Measurements from ENCODE around the gene CDH20. TPM values are rescaled to one million over a fixed set of nuclear protein-coding genes. Genes with fewer than 3 reads are reported as not detected.
A peak's percentile ranks its signal among the peaks of the same experiment; 100 is the strongest.
"Not testable (repeated sequence)": the region's sequence is repeated elsewhere in the genome, so short reads cannot be mapped to it uniquely, and the experiment has no call there.

Gene CDH20
- total RNA-seq, 1 donor from 2014 or later = 2.8 TPM

DNA sequence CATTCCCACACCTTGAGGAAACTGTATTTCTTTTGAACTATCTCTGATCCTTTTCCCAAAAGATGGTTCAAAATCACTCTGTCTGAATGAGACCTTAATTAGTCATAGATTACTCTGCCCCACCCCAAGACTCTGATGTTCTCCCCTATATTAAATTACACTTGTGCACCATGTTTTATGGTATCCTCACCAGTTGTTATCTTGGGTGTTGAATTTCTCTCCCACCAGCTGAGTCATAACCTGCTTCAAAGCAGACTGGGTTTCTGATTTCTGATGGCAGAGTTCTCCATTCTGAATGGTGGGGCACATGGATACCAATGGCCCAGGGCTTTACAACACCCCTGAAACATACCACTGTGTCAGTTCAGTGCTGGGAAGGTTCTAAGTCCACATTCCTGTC, 15.0 kb downstream of the CDH20 start:
- DNase-seq = no peak

DNA sequence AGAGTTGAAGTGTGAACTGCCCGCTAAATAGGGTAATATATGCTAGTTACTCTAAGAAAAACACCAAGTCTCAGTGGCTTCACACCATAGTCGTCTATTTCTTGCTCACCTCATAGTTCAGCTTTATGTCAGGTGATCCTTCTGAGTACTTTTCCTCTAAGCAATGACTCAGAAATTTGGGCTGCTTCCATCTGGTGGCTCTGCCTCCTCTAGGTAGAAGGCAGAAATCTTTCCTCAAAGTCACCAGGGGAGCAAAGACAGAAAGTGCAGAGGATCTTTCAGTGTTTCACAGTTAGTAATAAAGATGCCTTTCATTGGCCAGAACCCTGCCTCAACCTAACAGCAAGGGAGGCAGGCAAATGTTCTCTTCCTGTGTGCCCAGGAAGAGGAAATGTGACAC, 17.3 kb downstream of the CDH20 start:
- DNase-seq = no peak

DNA sequence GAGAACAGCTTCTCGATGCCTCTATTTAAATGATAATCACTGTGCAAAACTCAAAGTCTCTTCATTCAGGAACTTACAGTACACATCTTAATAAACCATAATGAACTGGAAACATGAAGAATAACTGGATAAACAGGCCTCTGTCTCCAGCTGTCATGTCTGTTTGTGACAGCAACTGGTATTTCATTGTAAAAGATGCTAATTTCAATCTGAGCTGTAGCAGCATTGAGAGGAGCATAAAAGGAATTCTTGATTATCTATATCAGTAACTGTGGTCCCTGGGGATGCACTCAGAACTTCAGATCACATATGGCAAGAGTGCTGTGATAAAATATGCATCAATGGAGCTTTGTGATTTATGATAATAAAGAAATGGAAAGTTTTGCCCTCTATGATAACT, 18.8 kb downstream of the CDH20 start:
- DNase-seq = no peak

DNA sequence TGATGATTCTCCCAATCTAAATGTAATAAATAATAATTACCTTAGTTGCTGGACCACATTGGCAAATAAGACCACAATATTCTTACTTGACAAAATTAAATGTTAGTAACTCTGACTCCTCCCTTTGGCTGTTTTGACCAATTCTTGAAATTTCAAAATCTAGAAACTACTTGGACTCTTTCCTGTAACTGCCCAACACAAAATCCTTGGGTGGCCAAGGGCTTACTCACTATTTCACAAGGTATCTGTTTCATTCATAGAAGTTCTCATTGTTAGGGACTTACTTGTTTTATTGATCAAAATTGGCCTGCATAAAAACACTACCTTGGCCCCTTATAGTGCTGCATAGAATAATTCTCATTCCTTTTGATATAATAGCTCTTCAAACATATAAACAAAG, 19.4 kb downstream of the CDH20 start:
- no peak for DNase-seq

DNA sequence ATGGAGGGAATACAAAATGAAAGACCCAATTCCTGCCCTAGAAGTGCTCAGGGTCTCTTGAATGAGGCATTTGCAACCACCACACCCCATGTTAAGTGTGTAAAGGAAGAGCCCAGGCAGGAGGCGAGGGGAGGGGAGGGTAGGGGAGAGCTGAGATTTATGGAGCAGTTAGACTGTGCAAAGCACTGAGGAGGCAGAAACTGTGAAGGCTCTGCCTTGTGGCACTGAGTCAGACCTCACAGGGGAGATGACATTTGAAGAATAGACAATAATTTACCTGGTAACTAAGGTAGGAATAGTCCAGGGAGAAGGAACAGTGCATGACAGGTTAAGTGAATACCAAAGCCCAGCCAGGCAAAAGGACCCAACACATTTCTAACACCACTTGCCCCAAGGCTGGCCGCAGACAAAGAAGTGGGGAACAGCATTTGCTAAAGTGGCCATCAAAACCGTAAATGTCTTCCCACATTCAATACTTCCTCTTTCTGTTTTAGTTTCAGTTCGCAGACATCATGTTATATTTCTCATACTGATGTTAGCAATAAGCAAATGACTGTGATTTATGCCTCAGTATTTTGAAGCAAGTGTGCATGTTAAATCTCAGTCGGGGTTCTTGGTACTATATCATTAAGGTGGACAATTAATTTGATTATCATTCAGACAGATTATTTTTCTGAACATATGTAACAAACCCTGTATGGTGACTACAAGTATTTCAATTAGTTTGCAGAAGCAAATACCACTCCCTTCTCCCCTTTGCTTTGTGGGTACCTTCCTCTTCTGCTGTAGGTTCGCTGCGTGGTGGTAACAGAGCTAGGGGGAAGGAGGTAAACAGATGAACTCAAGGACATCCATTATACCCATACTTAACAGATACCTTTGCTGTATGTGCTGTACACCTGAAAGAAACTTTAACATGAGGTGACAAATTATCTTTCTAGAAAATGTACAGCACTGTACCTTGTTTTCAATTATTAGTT, 27.5 kb downstream of the CDH20 start:
- DNase-seq = no peak

DNA sequence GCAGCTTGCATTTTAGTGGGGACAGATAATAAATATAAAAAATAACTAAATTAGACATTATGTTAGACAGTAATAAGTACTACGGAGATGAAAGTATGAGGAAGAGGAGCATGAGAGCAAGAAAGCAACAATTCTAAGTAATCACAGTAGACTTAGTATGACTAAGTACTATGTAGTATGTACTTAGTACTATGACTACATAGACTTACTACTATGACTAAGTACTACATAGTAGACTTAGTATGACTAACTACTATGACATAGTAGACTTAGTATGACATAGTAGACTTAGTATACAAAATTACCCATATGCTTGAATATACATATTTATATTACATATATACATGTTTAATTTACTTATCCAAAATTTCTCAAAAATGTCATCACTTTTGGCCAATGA, 29.3 kb downstream of the CDH20 start:
- DNase-seq = no peak

DNA sequence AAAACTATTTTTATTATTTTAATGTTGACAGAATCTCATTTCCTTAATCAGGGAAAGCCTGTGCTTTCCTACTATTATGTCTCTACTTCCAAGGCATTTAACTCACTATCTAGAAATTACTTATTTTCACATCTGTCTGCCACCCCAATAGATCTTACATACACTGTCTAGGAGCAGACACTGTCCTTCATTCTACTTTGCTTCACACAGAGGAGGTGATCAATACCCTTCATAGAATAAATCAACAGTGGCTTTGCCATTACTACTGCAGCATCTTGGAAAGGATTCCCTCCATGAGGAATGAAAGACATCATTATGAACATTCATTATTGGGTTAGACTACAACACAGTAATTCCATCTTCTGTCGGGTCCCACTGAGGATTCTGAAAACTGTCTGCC, 31.7 kb downstream of the CDH20 start:
- DNase-seq = no peak

DNA sequence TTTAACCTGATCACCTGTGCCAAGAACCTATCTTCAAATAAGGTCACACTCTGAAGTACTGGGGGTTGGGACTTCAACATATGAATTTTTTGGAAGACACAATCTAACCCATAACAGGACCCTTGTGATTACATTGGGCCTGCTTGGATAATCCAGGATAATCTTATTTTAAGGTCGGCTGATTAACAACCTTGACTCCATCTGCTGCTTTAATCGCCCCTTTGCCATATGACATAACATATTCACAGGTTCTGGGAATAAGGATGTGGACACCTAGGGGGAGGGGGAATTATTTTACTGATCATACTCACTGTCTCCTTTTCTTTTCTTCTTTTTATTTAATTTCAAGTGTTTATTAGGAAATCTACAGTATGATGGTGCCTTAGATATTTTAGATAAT, 34.8 kb downstream of the CDH20 start:
- DNase-seq = no peak

DNA sequence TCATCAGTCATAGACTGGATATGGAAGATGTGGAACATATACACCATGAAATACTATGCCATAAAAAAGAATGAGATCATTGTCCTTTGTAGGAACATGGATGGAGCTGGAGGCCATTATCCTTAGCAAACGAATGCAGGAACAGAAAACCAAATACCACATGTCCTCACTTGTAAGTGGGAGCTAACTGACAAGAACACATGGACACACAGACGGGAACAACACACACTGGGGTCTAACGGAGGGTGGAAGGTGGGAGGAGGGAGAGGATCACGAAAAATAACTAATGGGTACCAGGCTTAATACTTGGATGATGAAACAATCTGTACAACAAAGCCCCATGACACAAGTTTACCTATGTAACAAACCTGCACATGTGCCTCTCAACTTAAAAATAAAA, 36.4 kb downstream of the CDH20 start:
- not testable (repeated sequence) for DNase-seq

DNA sequence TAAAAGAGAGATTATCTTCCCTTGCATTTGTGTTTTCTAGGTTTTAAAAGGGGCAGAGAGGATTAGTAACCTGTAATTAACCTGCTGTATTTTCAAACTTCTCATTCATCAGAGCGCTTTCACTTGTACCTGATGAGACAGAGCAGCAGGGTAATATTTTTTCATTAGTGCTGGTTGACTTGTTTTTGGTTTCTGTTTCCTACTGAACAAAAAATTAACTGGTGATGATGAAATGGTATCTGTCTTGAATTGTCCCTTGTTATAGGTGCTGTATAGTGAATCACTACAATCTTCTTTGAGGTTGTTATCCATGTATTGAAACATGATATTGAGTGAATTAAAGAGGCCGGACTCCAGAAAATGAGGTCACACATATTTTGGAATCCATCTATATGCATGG, 37.9 kb downstream of the CDH20 start:
- no peak for DNase-seq

DNA sequence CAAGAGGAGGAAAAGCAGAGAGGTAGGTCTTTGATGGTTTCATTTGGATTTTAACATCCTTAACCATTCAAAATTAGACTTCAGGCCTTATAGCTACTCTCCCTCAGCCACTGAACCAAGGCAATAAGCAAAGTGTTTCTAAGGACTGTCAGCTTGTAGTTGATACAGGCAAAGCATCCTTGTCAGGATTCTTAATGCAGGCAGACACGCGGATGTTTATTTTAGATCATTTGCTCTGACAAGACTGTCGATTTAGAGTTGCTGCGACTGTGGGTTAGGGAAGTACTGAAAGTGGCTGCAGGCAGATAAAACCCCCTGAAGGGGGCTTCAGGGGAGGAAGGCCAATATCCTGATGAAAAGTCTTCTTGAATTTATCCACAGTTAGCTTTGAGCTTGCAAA, 46.6 kb downstream of the CDH20 start:
- DNase-seq = no peak

DNA sequence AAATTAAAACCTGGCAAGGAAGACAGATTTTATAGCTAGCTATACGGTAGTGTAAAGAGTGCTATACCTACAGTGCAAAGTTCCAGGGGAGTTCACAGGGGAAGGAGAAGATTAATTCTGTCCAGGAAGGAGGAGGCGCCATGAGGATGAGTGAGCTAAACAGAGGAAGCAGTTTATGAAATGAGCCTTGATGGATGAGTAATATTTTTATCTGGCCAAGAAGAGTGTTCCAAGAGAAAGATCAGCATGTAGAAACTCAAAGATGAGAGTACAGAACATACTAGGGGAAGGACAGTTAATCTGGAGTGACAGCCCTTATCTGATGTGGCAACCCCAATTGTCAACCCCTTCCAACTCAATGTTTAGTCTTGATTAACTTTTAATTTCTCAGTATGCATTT, 54.8 kb downstream of the CDH20 start:
- no peak for DNase-seq

DNA sequence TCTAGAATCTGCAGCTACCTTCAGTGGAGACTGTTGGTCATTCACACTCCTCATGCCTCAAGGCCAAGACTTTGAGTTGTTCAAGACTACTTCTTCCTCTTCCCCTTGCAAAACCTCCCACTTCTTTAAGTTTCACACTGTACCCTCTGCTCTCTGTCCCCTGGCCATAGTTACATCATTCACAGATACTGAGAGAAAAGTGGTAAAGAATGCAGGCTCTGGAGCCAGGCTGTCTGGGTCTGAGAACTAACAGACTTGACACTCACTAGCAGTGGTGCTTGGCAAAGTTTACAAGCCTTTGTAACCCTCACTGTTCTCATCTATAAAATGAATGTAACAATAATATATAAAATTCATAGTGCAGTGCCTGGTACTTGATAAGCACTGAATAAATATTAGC, 61.8 kb downstream of the CDH20 start:
- DNase-seq = no peak

DNA sequence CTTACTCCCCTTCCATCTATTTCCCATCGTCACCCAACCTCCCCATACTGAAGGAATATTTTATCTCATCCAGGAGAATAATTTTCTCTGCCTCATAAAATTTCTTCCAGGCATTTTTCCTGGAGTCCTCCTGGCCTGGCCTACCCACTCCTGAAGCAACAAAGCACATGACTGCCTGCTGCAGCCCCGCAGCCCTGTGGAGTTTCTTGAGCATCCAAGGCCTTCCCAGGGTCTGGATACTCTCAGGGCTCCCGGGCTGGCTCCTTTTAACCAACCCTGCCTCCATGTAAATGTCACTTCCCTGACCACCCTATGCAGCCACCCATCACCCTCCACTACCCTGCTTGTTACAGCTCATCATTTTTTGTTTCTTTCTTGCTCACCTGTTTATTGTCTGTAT, 64.0 kb downstream of the CDH20 start:
- no peak for DNase-seq

DNA sequence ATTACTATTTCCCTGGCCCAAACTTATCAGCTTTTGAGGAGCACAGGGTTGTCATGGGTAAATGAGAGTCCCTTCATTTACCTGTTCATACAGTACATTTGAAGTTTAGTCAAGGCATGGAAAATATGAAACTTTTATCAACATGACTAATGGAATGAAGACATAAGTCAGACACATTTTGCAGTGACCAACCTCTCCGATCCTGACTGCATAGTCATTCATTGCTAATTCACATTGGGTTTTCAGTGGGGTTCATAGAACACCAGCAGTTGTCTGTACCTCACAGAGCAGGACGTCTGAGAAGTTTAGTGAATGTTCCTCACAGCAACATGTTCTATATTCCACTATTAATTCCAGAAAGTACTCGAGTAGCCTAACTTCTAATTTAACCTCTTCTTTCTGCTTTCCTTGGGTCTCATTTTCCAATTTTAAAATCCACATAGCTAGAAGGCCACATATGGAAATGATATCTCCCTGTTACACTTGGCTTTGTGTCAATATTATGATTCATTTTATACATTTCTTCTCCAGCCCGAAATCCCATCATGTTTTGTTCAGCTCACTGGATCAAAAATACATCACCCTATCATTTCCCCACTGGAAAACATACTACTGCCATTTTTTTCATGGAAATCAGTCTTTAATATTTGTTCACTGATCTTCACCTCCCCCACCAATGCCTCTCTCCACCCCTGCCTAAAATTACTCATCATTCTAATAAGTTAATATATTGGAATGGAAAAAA, 65.9 kb downstream of the CDH20 start:
- DNase-seq = peak; percentile 82

DNA sequence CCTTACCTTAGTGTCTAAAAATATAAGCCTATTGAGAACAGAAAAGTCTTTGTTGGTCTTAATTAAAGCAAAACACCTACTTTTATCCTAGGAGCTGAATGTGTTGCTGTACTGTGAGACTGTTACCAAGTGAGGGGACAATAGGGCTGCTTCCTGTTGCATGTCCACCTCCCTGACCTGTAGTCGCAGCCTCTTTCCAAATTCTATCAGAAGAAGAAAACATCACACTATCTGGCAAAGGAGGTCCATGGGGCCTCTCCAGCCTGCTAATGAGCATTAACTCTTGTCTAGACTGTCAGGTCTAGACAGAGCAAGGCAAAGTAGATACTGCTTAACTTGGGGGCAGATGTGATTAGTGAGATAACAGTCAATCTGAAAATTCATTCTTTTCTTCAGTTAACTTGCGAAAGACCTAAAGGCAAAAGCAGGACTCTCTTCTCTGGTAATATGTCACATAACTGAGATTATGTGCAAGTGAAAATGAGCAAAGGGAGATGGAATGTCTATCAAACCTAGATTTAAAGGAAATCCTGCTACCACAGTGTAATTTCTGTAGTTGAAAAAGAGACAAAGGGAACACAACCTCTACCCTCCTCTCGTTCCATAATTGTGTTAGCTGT, 66.9 kb downstream of the CDH20 start:
- DNase-seq = no peak

DNA sequence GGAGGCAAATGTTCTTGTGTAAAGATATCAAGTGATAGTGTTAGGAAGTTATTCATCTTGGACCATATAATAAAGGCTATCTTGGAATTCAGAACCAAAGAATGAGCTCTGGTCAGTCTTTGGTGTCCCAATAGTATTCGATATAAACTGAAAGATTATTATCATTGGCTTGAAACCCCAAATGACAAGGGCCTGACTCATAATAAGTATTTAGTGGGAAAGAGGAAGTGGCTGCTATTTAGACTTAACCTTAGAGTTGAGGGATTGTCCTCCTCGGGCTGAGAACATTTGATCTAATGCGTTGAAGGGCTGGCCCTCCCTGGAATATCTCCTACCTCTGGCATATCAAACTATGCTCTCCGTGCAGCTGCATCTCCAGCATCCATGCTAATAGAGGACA, 67.5 kb downstream of the CDH20 start:
- no peak for DNase-seq

DNA sequence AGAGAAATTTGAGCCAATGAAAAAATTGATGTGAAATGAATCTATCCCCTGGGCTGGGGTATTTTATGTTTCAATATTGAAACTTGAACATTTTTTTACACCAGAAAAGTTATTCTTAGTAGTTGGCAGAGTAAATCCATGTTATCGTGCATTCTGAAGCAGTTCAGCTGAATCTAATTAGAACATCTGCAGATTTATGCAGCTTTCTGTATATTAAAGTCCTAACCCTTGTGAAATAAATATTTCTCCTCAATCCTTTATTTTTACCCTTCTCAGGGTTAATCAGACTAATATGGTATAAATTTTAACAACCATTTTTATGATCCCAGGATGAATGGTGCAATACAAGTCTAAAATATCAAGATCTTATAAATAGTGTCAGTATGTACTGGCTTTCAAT, 69.5 kb downstream of the CDH20 start:
- peak; percentile 83 for DNase-seq

DNA sequence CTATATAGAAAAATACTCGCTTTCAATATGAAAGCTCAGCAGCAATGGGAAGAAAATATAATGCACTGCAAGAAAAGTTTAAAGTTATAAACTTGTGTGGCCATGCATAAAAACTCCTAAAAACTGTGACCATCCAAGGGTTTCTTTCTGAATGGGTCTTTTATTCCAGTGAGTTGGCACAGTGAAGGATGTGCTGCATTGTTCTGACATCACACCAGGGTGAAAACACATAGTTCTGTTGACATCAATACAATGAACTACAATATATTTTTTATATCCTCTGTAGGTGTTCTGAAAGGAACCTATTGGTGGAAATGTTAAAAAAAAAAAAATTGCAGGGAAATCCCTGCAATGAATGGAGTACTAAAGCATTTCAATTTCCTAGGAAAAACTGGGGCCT, 80.2 kb downstream of the CDH20 start:
- no peak for DNase-seq

DNA sequence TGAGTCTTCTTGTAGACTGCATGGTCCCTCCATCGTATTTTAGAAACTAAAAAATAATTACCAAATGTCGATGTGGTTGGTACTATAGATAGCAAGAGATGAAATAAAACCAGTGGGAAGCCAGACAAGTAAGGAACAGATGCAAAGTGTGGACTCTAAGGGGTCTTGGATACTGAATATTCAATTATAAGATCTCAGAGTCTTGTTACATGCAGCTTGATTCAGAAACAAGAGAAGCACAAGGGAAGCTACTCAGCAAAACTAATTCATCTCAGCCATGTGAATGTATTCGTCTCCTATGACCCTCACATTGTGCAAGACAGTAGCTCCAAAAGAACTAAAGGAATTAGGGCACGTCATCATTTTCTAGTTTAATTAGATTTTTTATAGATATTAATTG, 80.9 kb downstream of the CDH20 start:
- no peak for DNase-seq

DNA sequence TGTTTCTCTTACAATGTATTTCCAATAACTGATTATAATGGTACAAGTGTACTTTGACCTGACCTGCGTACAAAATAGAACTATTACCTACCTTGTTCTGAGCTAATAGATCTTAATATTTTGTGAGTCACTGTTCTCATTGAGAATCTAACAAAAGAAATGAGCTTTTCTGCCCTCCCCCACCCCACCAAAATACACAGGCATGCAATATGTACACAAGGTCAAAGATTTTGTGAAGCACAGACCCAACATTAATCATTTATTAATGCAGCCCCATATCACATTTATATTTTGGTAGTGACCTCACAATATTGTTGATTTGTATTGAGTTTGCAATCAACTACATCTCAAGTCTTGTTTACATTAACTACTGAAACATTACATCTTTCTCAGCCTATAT, 86.5 kb downstream of the CDH20 start:
- no peak for DNase-seq

DNA sequence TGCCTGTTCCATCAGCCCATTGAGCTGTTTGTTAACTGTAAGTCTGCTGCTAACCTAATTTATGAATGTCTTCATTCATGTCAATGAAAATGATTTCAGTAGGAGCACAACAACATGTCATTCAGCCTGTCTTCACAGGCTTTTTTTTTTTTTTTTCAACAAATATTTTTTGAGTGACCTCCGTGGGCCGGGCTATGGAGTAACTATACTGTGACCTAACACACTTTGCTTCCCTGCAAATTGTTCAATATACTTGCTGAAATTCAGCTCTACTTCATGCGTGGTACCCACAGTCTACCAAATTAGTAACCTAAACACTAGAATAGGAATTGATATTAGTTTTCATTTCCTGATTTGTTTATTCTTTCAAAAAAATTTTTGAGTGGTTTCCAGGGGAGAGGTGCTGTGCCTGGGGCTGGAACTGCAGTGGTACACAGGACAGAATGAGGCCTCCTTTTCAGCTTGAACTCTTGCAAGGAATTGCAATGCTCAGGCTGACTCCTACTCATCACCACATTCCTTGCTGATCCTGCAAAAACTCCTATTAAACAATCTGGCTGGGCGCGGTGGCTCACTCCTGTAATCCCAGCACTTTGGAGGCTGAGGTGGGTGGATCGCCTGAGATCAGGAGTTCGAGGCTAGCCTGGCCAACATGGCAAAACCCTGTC, 87.1 kb downstream of the CDH20 start:
- DNase-seq = no peak
